Hindlimb muscle (tissue), 1 donor: Measurements from ENCODE around the gene SLC43A2. TPM values are rescaled to one million over a fixed set of nuclear protein-coding genes. Genes with fewer than 3 reads are reported as not detected.

ENCODE experiments used
- DNase-seq: peaks from one replicate; pipeline ENCODE4 v3.0.0-alpha.2; 2013
- polyA plus RNA-seq: library from polyadenylated mRNA; unstranded; fragments of 120-200 nt; gene quantifications from one replicate; pipeline ENCODE4 v1.2.1, GENCODE V29; 2013; ENCODE audit not compliant: insufficient read length

Gene SLC43A2
- polyA plus RNA-seq, 1 donor: 7.8 TPM

- DNase-seq: no peak
These were observed 14.8 kb upstream of the SLC43A2 start for GRCh38 chr17:1643293-1643998.

- no peak for DNase-seq
These were observed 12.4 kb upstream of the SLC43A2 start for GRCh38 chr17:1641065-1641403.

GRCh38 chr17:1640329-1641064, 11.9 kb upstream of the SLC43A2 start:
- DNase-seq: no peak

- DNase-seq: no peak
These were observed 11.0 kb upstream of the SLC43A2 start for GRCh38 chr17:1639549-1640180.

- no peak for DNase-seq
These were observed 10.1 kb upstream of the SLC43A2 start for GRCh38 chr17:1638624-1639300.

DNA sequence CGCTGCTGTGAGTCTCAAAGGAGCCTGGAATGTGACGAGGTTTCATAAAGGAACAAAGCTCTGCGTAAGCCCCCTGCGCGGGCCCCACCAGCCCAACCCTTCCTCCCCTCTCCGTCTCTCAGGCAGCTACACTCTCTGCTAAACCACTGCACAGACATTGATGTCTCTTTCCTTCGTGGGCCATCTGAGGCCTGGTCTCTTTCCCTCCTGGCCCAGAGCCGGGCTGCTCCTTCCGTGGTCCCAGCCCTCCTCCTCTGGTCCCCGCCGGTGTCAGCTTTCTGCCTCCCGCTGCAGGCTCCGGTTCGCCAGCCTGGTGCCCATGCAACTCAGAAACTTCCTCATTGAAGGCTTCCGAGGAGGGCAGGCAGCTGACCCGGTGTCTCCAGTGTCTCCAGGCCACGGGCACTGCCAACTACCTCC, 9.5 kb upstream of the SLC43A2 start:
- no peak for DNase-seq

DNA sequence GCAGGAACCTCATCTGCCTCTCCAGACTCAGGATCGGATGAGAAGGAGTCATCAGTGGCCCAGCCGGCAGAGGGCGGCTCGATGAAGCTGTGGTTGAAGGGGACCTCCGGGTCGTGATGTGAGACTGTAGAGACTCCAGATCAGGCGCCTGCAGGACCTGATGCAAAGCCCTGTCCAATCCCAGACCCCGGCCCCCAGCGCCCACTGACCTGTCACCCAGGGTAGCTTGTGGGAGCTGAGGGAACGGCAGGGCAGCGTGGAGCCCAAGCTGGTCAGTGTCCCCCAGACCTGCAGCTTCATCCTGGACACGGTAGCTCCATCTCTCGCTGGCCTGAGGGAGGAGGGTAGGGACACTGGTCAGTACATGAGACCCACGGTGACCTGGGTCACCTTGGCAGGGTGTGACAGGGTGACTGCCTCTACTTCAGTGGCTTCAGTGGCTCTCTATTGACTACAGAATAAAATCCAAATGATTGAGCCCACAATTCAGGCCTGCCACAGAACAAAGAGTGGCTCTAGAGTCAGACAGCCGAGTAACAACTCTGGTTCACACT, 8.2 kb upstream of the SLC43A2 start:
- no peak for DNase-seq

DNA sequence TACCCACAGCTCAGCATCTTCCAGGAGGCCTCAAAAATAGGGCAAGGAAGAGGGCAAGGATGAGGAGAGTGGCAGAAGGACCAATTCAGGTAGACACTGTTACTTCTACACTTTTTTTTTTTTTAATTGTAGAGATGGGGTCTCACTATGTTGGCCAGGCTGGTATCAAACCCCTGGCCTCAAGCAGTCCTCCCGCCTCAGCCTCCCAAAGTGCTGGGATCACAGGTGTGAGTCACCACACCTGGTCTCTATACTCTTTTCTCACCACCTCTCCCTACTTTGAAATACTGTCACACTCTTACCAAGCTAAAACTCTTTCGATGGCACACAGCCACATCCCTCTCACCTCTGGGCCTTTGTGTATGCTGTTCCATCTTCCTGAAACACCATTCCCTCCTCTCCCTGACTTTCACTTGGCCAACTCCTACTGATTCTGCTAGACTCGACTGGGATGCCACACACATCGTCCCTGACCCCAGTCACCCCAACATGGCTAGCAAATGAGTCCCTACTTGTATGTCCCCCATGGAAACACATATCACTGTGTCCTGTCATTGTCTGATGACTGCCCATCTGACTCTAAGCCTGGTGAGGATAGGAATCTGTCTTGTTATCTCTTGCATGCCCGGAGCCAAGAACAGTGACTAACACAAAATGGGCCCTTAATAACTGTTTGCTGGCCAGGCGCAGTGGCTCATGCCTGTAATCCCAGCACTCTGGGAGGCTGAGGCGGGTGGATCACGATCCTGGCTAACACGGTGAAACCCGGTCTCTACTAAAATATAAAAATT, 7.2 kb upstream of the SLC43A2 start:
- DNase-seq: no peak

DNA sequence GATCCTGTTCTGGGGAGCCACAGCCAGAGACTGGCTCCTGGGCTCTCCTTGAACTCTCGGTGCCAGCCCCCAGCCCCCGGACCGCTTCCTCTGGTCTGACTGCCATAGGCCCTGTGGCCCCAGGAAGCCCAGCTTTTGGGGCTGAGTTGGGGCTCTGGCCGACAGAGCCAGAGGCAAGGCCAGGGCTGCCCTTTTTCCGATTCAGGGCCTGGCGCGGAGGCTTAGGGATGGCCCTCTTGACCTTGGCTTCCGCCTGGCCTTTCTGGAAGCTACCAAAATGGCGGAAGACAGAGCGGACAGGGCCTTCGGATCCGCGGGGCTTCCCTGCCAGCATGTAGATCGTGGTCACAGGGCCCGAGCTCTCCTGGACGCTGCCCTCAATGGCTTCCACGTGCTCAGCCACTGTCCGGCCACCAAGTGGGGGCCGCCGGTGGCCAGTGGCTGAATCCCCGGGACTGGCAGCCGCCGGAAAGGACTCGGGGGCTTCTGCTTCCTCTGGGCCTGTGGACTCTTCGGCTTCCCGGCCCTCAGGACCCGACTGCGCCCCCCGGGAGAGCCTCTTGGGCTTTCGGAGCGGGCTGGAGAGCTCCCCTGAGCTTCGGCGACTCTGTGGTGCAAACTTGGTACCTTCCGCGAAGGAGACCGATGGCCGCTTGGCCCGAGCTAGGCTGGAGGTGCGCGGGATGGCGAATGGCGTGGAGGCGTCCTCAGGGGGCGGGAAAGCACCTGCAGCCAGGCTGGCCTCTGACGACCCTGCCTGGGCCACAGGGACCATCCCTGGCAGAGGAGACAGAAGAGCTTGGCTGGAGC, 6.4 kb upstream of the SLC43A2 start:
- DNase-seq: no peak

DNA sequence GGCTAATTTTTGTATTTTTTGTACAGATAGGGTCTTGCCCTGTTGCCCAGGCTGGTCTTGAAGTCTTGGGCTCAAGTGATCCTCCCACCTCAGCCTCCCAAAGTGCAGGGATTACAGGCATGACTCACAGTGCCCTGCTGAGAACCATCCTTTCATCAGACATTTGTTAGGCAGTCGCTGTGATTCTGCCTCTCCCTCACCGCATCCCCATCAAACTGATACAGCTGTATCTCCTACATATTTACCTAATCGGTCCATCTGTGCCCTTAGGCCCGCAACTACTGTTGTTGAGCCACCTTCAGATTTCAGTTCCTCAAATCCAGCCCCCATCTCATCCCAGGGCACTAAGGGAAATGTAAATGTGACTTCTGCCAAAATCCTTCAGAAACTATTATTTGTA, 2.0 kb upstream of the SLC43A2 start:
- DNase-seq: no peak

- no peak for DNase-seq
These were observed 1.1 kb upstream of the SLC43A2 start for GRCh38 chr17:1629504-1630310.

GRCh38 chr17:1628856-1629503, 346 bp upstream of the SLC43A2 start:
- DNase-seq: peak; percentile 91

GRCh38 chr17:1627182-1627981, 1.3 kb downstream of the SLC43A2 start:
- DNase-seq: no peak

DNA sequence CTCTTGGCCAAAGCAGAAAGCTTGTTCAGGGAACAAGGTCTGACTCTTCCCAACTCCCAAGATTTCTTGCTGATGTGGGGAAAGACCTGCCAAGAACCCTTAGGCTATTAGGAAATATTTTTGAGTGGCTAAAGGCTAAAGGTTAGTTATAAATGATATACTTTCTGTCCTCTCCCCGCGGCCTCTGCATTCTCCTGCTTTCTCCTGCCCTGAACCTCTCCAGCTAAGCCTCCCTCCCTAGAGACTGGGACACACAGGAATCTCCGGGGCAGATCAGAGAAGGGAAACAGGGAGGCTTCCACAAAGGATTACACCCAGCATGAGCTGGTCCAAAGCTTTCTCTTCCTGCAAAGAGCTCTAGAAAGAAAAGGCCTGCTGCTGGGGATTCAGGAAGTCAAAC, 2.3 kb downstream of the SLC43A2 start:
- no peak for DNase-seq

DNA sequence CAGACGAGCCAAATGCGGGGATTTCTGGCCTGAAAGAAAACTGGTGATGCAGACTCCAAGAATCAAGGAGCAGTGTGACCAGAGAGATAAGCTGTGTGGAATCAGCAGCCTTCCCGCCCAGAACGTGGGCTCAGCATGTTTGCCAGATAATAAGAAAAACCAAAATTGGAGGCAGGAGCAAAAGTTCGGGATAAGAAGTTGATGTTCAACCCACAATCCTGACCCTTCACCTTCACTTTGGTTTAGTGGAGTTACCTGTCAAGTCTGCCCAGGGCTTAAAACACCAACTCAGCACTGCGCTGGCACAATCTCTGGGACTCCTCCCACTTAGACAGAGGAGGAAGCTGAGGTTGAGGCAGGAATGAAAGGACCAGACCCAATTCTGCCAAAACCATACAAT, 3.1 kb downstream of the SLC43A2 start:
- DNase-seq: no peak

- DNase-seq: no peak
These were observed 3.6 kb downstream of the SLC43A2 start for GRCh38 chr17:1625053-1625452.

GRCh38 chr17:1624650-1625049, 4.0 kb downstream of the SLC43A2 start:
- DNase-seq: no peak

- DNase-seq: no peak
These were observed 5.5 kb downstream of the SLC43A2 start for GRCh38 chr17:1623057-1623630.
